Kidney glomerular epithelial cell (primary cell): ENCODE results near the gene ATP2B3.

Experiments
- DNase-seq: peaks from one replicate; lab custom pipeline; 2025; lab: John Stamatoyannopoulos, UW

The ATP2B3 gene

GRCh38 chrX:153611298-153612095 lies 94.1 kb downstream of the ATP2B3 start:
- DNase-seq, result no peak

- no peak for DNase-seq
These were observed 95.0 kb downstream of the ATP2B3 start for GRCh38 chrX:153612413-153612812.

- no peak for DNase-seq
These were observed 97.4 kb downstream of the ATP2B3 start for GRCh38 chrX:153614818-153615217.

GRCh38 chrX:153620576-153620975 lies 103.1 kb downstream of the ATP2B3 start:
- DNase-seq, result no peak

- DNase-seq, result no peak
These were observed 104.6 kb downstream of the ATP2B3 start for GRCh38 chrX:153621949-153622598.

GRCh38 chrX:153622661-153623309 lies 105.3 kb downstream of the ATP2B3 start:
- no peak for DNase-seq

GRCh38 chrX:153623310-153624029 lies 106.0 kb downstream of the ATP2B3 start:
- DNase-seq, result no peak

- DNase-seq, result no peak
These were observed 107.0 kb downstream of the ATP2B3 start for GRCh38 chrX:153624196-153625091.

- no peak for DNase-seq
These were observed 108.0 kb downstream of the ATP2B3 start for GRCh38 chrX:153625271-153626024.

GRCh38 chrX:153626025-153626633 lies 108.7 kb downstream of the ATP2B3 start:
- DNase-seq, result no peak

- no peak for DNase-seq
These were observed 109.6 kb downstream of the ATP2B3 start for GRCh38 chrX:153626863-153627674.

- DNase-seq, result no peak
These were observed 110.3 kb downstream of the ATP2B3 start for GRCh38 chrX:153627675-153628111.

- DNase-seq, result no peak
These were observed 110.7 kb downstream of the ATP2B3 start for GRCh38 chrX:153628129-153628528.

- no peak for DNase-seq
These were observed 111.2 kb downstream of the ATP2B3 start for GRCh38 chrX:153628665-153629064.

GRCh38 chrX:153631346-153631745 lies 113.9 kb downstream of the ATP2B3 start:
- DNase-seq, result no peak

GRCh38 chrX:153631907-153632594 lies 114.6 kb downstream of the ATP2B3 start:
- no peak for DNase-seq
